HG02798 (cell line): ENCODE results near the gene SLC25A39.

Source experiments
- ATAC-seq: cut with Tn5 transposase; IDR thresholded peaks from one replicate; pipeline ENCODE4 v1.9.1; 2021; ENCODE audit warnings: mild to moderate bottlenecking; ENCODE audit not compliant: unreplicated experiment, poor library complexity

The SLC25A39 gene

GRCh38 chr17:44314869-44315661 is 9.6 kb downstream of the SLC25A39 start:
- ATAC-seq = no peak

- no peak for ATAC-seq
These were observed 10.1 kb downstream of the SLC25A39 start for GRCh38 chr17:44314524-44314868.

- no peak for ATAC-seq
These were observed 10.6 kb downstream of the SLC25A39 start for GRCh38 chr17:44314031-44314430.

GRCh38 chr17:44312396-44313104 is 12.1 kb downstream of the SLC25A39 start:
- ATAC-seq = no peak

- ATAC-seq = no peak
These were observed 13.0 kb downstream of the SLC25A39 start for GRCh38 chr17:44311562-44312181.

- no peak for ATAC-seq
These were observed 13.8 kb downstream of the SLC25A39 start for GRCh38 chr17:44310609-44311376.

DNA sequence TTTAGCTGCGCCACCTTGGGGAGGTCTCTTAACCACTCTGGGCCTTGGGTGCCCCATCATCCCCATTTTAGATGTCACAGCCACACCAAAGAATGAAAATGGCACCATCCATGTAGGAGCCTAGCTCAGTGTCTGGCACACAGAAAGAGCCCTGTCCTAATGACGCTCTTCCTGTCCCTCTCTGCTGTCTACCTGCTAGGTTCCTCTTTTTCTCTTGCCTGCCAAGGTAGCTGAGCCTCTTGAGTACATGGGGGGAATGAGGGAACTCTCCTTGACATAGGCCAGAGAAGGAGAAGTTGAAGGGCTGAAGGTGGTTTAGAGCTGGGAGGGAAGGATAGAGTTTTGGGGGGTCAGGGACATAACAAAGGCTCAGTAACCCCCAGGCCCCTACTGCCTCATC is 14.4 kb downstream of the SLC25A39 start:
- ATAC-seq = no peak

- ATAC-seq = no peak
These were observed 15.2 kb downstream of the SLC25A39 start for GRCh38 chr17:44309472-44309871.

DNA sequence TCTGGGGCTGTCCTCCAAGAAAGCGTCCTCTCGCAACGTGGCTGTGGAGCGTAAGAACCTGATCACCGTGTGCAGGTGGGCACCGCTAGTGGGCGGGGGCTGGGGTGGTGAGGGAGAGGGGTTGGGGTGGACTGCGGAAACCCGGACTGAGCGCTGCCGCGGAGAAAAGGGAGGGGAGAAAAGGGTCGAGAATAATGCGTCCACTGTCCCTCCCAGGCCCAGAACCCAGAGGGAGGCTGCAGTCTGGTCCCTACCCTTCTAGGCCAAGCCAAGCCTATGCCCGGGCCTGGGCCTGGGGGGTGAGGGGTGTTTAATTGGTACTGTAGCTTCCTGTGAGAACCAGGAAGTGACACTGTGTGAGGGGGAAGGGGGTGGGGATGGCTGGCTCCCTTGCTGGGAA is 15.8 kb downstream of the SLC25A39 start:
- no peak for ATAC-seq

GRCh38 chr17:44308320-44308818 is 16.3 kb downstream of the SLC25A39 start, which contains the start of gene RUNDC3A:
RUNDC3A (plus strand) TSS chr17:44308601; CDS start chr17:44308833, 232 bp downstream.
- ATAC-seq = peak; percentile 75

DNA sequence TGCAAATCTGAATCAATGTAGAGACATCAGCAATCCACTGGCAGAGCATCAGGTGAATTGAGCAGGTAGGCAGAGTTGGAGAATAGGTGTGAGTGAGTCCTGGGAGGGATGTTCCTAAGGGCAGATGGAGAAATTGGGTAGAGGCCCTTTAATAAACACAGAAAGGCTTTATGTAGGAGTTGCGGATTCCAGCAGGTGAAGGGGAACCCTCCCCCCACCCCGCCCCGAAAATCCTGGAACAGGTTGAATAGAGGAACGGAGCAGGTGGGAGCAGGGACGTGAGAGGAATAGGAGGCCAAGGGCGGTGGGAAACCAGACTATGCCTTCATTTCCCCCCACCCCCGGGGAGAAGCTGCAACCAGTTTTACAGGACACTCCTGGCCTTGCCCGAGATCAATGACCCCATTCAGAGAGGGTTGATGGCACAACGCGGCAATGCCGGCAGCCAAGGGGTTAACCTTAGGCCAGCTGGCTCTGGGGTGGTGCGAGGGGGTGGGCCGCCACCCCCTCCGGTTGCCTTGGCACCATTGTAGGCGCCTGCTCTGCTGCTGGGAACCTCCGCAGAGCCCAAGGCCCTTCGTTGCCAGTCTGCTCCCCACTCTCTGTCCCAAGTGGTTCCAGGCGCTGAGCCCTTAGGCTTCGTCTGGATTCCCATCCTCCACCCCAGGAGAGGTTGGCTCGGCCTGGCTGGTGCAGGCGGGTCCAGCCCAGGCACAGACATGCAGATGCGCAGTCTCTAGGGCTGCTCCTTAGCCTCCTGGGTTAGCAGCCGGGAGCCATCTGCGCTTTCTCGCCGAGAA is 17.0 kb downstream of the SLC25A39 start:
- no peak for ATAC-seq

DNA sequence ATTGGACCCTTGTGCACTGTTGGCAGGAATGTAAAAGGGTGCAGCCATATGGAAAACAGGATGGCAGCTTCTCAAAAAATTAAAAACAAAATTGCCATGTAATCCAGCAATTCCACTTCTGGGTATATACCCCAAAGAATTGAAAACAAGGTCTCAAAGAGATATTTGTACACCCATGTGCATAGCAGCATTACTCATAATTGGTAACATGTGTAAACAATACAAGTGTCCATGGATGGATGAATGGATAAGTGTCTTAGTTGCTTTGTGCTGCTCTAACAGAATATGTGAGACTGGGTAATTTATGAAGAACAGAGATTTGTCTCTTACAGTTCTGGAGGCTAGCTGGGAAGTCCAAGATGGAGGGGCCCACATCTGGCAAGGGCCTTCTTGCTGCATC is 20.0 kb downstream of the SLC25A39 start:
- no peak for ATAC-seq

DNA sequence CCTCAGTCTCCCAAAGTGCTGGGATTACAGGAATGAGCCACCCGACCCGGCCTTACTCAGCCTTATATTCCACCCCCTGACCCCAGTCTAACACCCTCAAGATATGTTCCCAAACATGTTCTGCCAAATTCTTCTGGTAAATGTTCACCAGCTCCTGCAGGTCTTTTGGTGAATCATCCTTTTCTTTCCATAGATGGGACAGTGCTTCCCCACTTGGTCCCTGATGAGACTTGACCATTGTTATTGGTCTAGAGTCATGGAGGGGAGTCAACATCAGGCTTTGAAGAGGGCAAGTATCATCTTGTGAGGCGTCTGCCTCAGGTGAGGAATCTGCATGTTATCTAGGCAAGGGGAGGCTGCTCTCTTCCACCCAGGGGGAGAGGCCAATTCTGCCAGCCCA is 26.6 kb downstream of the SLC25A39 start:
- no peak for ATAC-seq

GRCh38 chr17:44293509-44294226 is 31.0 kb downstream of the SLC25A39 start:
- no peak for ATAC-seq

DNA sequence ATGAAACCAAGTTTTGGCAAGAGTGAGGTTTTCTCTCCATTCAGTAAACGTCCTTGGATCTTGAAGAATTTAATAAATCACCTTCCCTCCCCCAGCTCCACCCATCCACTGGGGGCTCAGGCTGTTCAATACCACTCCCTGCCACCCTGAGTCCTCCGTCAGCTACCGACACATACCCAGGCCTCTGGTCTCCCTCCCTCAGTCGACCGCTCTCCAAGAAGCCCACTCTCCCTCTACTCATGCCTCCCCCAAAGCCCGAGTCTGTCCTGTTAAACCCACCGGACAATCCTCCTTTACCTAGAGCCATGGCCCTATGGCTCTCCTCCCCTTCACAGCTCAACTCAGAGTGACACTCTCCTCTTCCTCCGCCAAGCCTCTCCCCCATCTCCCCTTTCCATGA is 37.0 kb downstream of the SLC25A39 start:
- ATAC-seq = no peak

DNA sequence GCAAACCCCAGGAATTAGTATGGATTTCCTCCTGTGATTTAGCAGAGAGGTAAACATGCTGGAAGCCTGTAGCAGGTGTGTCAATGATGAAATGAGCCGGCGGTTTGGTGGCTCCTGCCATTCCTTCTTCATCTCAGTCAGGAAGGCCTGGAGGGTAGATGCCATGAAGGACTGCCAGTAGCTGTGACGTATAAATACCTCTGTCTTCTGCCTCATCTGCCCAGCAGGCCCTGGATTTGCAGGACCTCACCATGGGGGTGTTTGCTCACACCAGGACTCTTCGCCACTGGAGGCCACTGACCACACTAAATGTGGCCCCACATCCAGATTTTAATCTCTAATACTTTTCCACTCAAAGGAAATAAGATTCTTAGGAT is 40.6 kb downstream of the SLC25A39 start:
- no peak for ATAC-seq

DNA sequence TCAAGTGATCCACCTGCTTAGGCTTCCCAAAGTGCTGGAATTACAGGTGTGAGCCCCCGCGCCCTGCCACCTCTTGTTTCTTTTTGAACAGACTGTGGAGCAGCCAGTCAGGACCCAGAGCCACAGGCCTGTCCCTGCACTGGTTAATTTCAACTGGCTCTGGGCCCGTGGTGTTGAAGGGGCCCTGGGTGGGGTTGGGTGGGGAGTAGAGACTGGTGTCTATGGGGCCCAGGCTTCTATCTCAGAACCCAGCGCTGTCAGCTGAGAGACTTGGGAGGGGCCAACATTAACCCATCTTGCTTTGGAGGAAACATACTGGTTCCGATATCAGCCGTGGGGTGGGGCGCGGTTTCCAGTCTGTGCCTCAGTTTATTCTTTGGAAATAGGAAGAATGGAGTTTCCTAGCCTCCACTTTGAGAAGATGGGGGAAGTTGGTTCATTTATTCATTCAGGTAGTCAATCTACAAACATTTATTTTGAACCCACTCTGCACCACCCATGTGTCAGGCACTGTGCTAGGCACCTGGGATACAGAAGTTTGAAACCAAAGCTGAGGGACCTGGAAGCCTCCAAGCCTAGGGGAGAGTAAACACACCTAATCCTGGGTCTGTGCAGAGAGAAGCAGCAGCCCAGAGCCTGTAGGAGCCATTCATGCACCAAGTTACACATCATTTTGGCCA is 41.1 kb downstream of the SLC25A39 start:
- ATAC-seq = no peak

DNA sequence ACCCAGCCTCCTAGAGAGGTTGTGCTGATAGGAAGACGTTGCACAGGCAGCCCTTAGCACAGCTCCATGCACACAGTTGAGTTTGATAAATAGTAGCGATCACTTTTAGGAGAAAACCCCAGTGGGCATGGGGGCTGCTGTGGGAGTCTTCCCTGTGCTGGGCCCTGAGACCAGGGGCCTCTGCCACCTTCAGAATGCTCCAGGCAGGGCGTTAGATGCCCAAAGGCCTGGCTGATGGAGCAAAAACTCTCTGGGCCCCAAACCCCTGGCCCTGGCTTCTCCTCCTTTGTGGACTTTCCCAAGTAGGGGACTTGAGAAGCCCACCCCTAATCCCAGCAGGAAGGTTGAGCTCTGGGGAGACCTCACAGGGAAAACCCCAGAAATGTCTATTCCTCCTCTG is 42.4 kb downstream of the SLC25A39 start:
- no peak for ATAC-seq

- no peak for ATAC-seq
These were observed 43.1 kb downstream of the SLC25A39 start for GRCh38 chr17:44281570-44281969.
